GM21825 (cell line): ENCODE data around the gene AGPAT4.

Source experiments
- ATAC-seq: cut with Tn5 transposase; IDR thresholded peaks from one replicate; pipeline ENCODE4 v1.9.1; 2021; ENCODE audit warnings: mild to moderate bottlenecking, moderate library complexity; ENCODE audit not compliant: unreplicated experiment

Gene AGPAT4

DNA sequence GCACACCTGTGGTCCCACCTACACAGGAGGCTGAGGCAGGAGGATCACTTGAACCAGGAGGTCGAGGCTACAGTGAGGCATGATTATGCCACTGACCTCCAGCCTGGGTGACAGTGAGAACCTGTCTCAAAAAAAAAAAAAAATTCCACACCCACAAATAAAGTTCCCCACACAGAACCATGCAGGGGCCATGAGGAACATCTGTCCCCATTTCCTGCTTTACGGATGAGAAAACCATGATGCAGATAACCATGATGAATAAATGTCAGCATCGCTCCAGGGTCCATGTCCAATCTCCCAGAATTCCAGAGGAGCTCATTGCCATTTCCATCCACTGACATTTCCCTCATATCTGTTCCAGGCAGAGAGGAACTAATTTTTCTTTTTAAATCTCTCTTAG is 16.9 kb upstream of the AGPAT4 start:
- ATAC-seq = no peak

DNA sequence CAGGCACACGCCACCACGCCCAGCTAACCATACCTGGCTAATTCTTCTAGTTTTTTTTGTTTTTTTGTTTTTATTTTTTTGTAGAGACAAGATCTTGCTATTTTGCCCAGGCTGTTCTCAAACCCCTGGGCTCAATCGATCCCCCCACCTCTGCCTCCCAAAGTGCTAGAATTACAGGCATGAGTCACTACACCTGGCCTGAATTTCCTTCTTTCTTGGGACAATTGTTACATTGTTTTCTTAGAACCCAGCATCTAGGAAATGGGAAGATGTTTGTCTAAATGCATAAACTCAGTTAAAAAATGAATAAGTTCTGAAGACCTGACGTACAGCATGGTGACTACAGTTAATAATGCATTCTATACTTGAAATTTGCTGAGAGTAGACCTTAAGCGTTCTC is 10.8 kb upstream of the AGPAT4 start:
- ATAC-seq = no peak

DNA sequence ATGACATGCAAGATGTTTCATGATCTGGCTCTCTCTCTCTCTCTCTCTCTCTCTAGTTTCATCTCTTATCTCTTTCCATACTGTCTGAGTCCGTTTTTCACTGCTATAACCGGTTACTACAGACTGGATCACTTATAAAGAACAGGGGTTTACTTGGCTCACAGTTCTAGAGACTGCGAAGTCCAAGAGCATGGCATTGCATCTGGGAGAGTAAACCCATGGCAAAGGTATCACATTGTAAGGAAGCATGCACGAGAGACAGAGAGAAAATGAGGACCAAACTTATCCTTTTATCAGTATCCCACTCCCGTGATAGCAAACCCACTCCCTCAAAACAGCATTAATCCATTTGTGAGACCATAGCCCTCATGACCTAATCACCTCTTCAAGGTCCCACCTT is 7.2 kb upstream of the AGPAT4 start:
- no peak for ATAC-seq

- no peak for ATAC-seq
These were observed 6.0 kb upstream of the AGPAT4 start for GRCh38 chr6:161279677-161280415.

GRCh38 chr6:161276605-161277155 is 2.8 kb upstream of the AGPAT4 start:
- ATAC-seq = no peak

DNA sequence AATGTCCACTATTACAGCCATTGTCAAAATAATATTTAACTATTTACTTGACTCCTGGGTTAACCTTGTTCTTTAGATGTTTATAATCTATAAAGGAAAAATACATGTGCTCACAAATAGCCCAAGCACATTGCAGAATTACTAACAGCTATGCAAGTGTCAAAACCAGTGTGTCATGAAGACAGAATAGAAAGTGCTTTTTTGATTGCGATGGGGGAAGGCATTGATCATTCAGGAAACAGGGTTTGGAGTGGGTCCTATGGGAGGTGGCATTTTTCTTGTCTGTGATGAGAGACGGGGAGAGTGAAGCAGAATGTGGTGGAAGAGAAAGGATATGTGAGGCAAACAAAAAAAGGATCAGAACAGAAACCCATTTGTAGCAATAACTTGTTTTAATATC is 1.0 kb upstream of the AGPAT4 start:
- ATAC-seq = no peak

DNA sequence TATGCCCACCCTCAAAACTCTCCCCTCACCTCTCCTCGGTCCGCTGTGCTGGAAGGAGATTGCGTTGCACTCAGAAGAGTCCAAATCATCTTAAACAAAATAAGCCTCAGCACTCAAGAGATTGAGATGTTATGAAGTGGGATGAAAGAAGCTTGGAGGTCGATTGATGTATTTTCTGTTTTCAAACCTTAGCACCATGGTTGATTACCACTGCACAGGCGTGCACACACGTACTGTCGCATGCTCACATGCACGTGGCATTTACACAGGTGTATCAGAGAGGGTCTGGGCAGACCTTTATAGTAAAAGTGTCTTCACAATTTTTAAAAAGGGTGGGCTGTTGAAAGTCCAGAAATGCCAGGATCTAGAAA is 612 bp upstream of the AGPAT4 start:
- no peak for ATAC-seq

GRCh38 chr6:161273274-161273751 is 548 bp downstream of the AGPAT4 start:
- no peak for ATAC-seq

- ATAC-seq = no peak
These were observed 1.1 kb downstream of the AGPAT4 start for GRCh38 chr6:161272635-161273273.

- no peak for ATAC-seq
These were observed 2.4 kb downstream of the AGPAT4 start for GRCh38 chr6:161271343-161272030.

DNA sequence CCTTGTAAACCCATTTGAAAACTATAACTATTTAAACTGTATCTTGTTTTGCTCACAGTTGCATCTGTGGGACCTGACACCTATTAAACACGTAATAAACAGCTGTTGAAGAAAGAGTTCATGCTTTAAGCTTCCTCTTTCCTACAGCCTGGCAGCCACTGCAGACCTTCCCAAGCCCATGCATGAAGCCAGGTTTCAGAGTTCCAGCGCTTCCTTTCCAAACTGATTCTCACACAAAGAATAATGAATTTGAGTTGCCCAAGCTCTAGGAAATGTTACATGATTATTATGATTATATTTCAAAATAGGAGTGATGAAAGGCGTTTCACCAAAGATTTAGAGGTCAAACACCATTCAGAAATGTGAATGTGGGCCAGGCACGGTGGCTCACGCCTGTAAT is 3.7 kb downstream of the AGPAT4 start:
- no peak for ATAC-seq

GRCh38 chr6:161269310-161269709 is 4.6 kb downstream of the AGPAT4 start:
- no peak for ATAC-seq

- ATAC-seq = no peak
These were observed 5.2 kb downstream of the AGPAT4 start for GRCh38 chr6:161268531-161269210.

DNA sequence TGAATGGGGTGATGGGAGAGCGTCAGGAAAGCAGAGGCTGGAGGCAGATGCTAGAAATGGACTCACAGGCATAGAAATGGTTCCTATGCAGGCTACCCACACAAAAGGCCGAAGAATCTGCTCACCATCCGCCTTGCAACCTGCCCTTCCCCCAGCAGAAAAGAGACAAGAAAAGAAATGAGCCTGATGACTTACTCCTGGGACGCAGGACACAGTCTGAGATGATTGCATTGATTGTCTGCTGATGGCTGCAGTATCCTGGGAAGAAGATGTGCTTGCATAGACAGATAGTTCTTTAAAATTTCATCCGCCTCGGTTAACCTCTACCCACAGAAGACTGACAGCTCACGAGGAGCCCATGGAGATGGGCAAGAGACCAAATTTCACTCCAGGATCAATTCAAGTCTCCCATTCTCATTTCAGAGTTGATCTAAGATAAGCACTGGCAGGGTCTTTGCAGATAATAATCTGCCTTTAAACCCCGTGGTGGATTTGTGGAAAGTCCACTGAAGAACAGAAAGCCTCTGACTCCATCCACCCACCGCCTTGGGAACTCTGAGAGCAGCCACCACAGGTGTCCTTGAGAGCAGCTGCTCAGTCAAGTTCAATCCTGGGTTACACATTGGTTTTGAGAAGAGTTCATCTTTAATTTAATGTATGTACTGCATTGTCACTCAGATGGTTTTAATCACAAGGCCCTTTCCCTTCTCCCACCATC is 7.2 kb downstream of the AGPAT4 start:
- no peak for ATAC-seq

GRCh38 chr6:161265975-161266374 is 7.9 kb downstream of the AGPAT4 start:
- ATAC-seq = no peak

GRCh38 chr6:161265554-161265953 is 8.3 kb downstream of the AGPAT4 start:
- ATAC-seq = no peak

- no peak for ATAC-seq
These were observed 9.7 kb downstream of the AGPAT4 start for GRCh38 chr6:161264181-161264580.

DNA sequence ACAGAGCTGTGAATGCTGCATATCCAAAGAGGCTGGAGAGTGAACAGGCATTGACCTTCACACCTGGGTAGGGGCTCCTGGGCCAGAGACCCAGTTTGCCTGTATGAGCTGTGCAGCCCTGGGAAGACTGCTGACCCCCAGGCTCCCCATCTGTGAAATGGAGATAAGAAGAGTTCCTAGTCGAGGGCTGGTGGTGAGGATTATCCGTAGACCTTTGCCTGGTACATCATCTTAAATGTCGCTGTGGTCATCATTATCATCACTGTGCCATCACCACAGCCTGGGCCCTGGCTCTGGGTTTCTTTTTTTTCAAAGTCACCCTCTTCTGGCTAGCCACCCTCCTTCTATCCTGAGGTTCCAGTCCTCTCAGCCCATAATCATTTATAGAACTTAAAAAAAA is 12.0 kb downstream of the AGPAT4 start:
- ATAC-seq = no peak

DNA sequence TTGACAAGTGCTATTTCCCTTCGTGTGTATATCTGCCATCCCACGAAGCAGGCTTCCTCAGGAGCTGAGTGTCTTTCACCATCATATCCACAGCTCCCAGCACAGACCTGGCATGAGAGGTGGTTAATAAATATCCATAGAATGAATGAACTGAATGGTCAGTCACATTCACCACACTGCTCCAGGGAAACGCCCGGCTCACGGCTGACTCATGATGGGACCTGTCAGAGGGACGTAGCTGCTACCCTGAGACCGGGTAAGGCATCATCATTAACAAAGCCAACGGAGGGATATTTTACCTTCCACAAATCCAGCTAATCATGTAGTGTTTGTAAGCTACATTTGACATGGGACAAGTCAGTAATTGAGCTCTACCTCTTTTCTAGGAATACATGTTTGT is 12.5 kb downstream of the AGPAT4 start:
- ATAC-seq = no peak

- ATAC-seq = no peak
These were observed 14.6 kb downstream of the AGPAT4 start for GRCh38 chr6:161259302-161259701.
